ENCODE data around the gene RHOBTB3. TPM values are rescaled to one million over a fixed set of nuclear protein-coding genes. Genes with fewer than 3 reads are reported as not detected.

The RHOBTB3 gene
- total RNA-seq, 1 donor from 2014 or later = 55.9 TPM

GRCh38 chr5:95804736-95805539, 73.8 kb downstream of the RHOBTB3 start:
- Mint-ChIP-seq H3K27me3 (no peaks in the 10 kb centered on the region), H3K9me3 (ENCODE audit: low read depth) (peaks cover 6% of the 10 kb centered on the region), H3K4me1 (ENCODE audit: low read depth) (peaks cover 14% of the 10 kb centered on the region), H3K36me3 (ENCODE audit: insufficient read depth) (peaks cover 8% of the 10 kb centered on the region), H3K27ac (no peak overlapping the region), H3K4me3 (ENCODE audit: low read depth) (no peak overlapping the region)
- TF ChIP-seq CTCF (IDR thresholded peaks at IDR 0.05; ENCODE audit: unreplicated experiment) = no peak
- no peak for DNase-seq (ENCODE audit: low spot score, unreplicated experiment)

- Mint-ChIP-seq H3K4me3 (ENCODE audit: low read depth) (no peak overlapping the region), H3K4me1 (ENCODE audit: low read depth) (peaks cover 30% of the 10 kb centered on the region), H3K9me3 (ENCODE audit: low read depth) (peaks cover 2% of the 10 kb centered on the region), H3K27me3 (no peaks in the 10 kb centered on the region), H3K36me3 (ENCODE audit: insufficient read depth) (peaks cover 5% of the 10 kb centered on the region), H3K27ac (no peak overlapping the region)
- no peak for DNase-seq (ENCODE audit: low spot score, unreplicated experiment)
- no peak for TF ChIP-seq CTCF (IDR thresholded peaks at IDR 0.05; ENCODE audit: unreplicated experiment)
Observed at GRCh38 chr5:95806687-95807086, 75.6 kb downstream of the RHOBTB3 start.

- H3K4me3 Mint-ChIP-seq (ENCODE audit: low read depth) = no peak overlapping the region
- peaks cover 30% of the 10 kb centered on the region for H3K4me1 Mint-ChIP-seq (ENCODE audit: low read depth)
- no peak for DNase-seq (ENCODE audit: low spot score, unreplicated experiment)
- H3K27ac Mint-ChIP-seq = no peak overlapping the region
- H3K27me3 Mint-ChIP-seq = no peaks in the 10 kb centered on the region
- peaks cover 3% of the 10 kb centered on the region for H3K36me3 Mint-ChIP-seq (ENCODE audit: insufficient read depth)
- peaks cover 2% of the 10 kb centered on the region for H3K9me3 Mint-ChIP-seq (ENCODE audit: low read depth)
- TF ChIP-seq CTCF (IDR thresholded peaks at IDR 0.05; ENCODE audit: unreplicated experiment) = no peak
Observed at GRCh38 chr5:95808013-95808685, 77.0 kb downstream of the RHOBTB3 start.

GRCh38 chr5:95808686-95809413, 77.7 kb downstream of the RHOBTB3 start:
- H3K4me3 Mint-ChIP-seq (ENCODE audit: low read depth) = no peak overlapping the region
- peaks cover 2% of the 10 kb centered on the region for H3K9me3 Mint-ChIP-seq (ENCODE audit: low read depth)
- peaks cover 3% of the 10 kb centered on the region for H3K36me3 Mint-ChIP-seq (ENCODE audit: insufficient read depth)
- peaks cover 24% of the 10 kb centered on the region for H3K4me1 Mint-ChIP-seq (ENCODE audit: low read depth)
- no peak overlapping the region for H3K27ac Mint-ChIP-seq
- no peak for TF ChIP-seq CTCF (IDR thresholded peaks at IDR 0.05; ENCODE audit: unreplicated experiment)
- H3K27me3 Mint-ChIP-seq = no peaks in the 10 kb centered on the region
- no peak for DNase-seq (ENCODE audit: low spot score, unreplicated experiment)

GRCh38 chr5:95809414-95809960, 78.4 kb downstream of the RHOBTB3 start:
- H3K36me3 Mint-ChIP-seq (ENCODE audit: insufficient read depth) = peaks cover 3% of the 10 kb centered on the region
- H3K27ac Mint-ChIP-seq = no peak overlapping the region
- H3K4me1 Mint-ChIP-seq (ENCODE audit: low read depth) = peaks cover 21% of the 10 kb centered on the region
- no peak for TF ChIP-seq CTCF (IDR thresholded peaks at IDR 0.05; ENCODE audit: unreplicated experiment)
- H3K4me3 Mint-ChIP-seq (ENCODE audit: low read depth) = no peak overlapping the region
- H3K9me3 Mint-ChIP-seq (ENCODE audit: low read depth) = peaks cover 2% of the 10 kb centered on the region
- H3K27me3 Mint-ChIP-seq = no peaks in the 10 kb centered on the region
- DNase-seq (ENCODE audit: low spot score, unreplicated experiment) = no peak
